HG03571 (cell line): Measurements from ENCODE around the gene ATP13A4.

ENCODE experiments used
- ATAC-seq: cut with Tn5 transposase; IDR thresholded peaks from one replicate; pipeline ENCODE4 v1.9.1; 2021; ENCODE audit not compliant: unreplicated experiment

The ATP13A4 gene

GRCh38 chr3:193400304-193400703 is 154.4 kb downstream of the ATP13A4 start:
- no peak for ATAC-seq

DNA sequence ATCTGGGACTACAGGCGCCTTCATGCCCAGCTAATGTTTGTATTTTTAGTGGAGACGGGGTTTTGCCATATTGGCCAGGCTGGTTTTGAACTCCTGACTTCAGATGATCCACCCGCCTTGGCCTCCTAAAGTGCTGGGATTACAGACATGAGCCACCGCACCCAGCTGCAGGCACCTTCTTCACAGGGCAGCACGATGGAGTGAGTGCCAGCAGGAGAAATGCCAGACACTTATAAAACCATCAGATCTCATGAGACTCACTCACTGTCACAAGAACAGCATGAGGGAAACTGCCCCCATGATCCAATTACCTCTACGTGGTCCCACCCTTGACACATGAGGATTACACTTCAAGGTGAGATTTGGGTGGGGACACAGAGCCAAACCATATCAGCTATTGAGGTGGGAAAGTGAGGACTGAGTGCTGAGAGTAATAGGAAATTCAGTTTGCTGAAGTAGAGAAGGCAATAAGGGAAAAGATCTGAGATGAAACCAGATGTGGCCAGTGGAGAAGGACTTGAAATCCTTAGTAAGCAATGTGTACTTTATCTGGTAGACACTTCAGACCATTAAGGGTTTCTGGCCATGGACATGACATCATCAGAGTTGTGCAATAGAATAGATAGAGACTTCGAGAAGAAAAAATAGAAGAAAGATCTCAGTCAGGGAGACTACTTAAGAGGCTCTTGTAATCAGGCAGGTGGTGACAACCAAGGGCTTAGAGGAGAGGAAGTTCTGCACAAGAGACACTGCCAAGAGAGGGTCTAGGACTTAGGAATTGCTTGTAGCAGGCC is 158.0 kb downstream of the ATP13A4 start:
- ATAC-seq = no peak

GRCh38 chr3:193391902-193392301 is 162.8 kb downstream of the ATP13A4 start:
- no peak for ATAC-seq

GRCh38 chr3:193389335-193389734 is 165.4 kb downstream of the ATP13A4 start:
- no peak for ATAC-seq

- ATAC-seq = no peak
Measured at GRCh38 chr3:193388361-193388760, 166.3 kb downstream of the ATP13A4 start.

DNA sequence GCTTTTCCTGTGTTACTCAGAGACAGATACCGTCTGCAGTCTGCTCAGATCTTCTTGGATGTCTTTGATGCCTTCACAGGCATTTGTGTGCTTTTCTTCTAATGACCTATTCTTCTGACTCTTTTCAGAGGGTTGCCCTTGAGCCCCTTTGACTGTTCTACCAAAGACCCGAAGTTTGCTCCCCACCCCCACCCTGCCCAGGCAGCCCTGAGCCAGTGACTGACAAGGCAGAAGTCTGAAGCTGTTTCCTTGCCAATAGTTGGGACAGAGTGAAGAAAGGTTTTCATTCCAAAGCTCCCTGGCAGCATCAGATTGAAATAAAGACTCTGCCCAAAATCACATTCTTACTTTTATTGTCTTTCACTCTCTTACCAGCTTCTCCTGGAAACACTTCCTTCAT is 167.1 kb downstream of the ATP13A4 start:
- no peak for ATAC-seq

- ATAC-seq = no peak
Measured at GRCh38 chr3:193378706-193379105, 176.0 kb downstream of the ATP13A4 start, which contains the start of gene ATP13A5. ATP13A5 (minus strand) TSS chr3:193378753; CDS start chr3:193378725, 28 bp downstream.

GRCh38 chr3:193377591-193377990 is 177.1 kb downstream of the ATP13A4 start:
- ATAC-seq = no peak

DNA sequence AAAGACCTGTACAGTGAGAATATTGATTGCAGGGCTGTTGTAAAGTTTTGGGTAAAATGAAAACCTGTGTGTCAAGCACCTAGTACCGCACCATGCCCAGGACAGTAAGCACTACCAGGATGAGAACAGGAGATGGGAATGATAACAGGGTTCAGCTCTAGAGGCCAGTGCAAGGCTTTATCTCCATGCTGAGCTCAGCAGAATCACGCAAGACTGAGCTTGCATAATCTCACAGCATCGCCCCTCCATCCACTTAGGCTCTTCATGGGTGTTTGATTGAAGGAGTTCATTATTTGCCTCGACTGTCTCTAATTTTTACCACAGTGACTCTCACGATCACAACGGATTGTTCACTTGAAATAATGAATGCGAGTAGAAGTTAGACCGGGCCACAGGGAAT is 179.1 kb downstream of the ATP13A4 start:
- no peak for ATAC-seq

DNA sequence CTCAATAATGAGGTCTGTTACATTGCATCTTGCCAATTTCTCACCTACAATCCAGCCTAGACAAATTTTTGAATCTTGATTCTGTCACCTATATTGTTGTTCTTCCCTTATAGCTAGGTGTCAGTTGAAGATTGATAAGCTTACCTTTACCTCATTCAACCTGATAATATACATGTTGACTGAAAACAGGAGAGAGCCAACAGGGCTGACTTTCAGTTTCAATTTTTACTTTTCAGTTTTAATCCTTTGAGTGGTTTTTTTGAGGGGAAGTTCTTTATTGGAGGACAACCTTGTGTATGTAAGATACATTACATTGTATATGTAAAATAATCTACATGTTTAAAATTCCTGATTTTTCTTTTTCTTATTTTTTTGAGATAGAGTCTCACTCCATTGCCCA is 181.9 kb downstream of the ATP13A4 start:
- ATAC-seq = no peak

GRCh38 chr3:193367868-193368267 is 186.8 kb downstream of the ATP13A4 start:
- ATAC-seq = no peak

- ATAC-seq = no peak
Measured at GRCh38 chr3:193357291-193357690, 197.4 kb downstream of the ATP13A4 start.

- ATAC-seq = no peak
Measured at GRCh38 chr3:193354423-193354822, 200.3 kb downstream of the ATP13A4 start.
